ENCODE data around the gene CYFIP2.

DNA sequence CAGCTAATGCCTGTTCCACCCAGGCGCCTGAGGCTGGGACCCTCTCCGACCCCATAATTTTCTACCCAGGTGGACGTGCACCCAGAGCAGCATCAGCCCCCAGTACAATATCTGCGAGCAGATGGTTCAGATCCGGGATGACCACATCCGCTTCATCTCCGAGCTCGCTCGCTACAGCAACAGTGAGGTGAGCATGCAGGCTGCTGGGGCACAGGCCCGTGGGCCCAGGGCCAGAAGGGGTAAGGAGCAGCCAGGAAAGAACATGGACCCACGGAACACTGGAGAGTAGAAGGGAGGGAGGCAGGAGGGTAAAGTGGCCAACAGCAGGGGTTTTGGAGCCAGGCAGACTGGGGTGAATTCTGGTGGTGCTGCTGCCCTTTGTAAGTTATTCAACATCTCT, 45.7 kb downstream of the CYFIP2 start:
- TF ChIP-seq, protein P1, sequence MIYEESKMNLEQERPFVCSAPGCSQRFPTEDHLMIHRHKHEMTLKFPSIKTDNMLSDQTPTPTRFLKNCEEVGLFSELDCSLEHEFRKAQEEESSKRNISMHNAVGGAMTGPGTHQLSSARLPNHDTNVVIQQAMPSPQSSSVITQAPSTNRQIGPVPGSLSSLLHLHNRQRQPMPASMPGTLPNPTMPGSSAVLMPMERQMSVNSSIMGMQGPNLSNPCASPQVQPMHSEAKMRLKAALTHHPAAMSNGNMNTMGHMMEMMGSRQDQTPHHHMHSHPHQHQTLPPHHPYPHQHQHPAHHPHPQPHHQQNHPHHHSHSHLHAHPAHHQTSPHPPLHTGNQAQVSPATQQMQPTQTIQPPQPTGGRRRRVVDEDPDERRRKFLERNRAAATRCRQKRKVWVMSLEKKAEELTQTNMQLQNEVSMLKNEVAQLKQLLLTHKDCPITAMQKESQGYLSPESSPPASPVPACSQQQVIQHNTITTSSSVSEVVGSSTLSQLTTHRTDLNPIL (CRISPR knock-in tag; IDR thresholded peaks at IDR 0.05; ENCODE audit: low read depth): no peak
- no peak for TF ChIP-seq ARNTL (CRISPR knock-in tag; IDR thresholded peaks at IDR 0.05; ENCODE audit: borderline replicate concordance, low read depth)
- TF ChIP-seq, protein P2, sequence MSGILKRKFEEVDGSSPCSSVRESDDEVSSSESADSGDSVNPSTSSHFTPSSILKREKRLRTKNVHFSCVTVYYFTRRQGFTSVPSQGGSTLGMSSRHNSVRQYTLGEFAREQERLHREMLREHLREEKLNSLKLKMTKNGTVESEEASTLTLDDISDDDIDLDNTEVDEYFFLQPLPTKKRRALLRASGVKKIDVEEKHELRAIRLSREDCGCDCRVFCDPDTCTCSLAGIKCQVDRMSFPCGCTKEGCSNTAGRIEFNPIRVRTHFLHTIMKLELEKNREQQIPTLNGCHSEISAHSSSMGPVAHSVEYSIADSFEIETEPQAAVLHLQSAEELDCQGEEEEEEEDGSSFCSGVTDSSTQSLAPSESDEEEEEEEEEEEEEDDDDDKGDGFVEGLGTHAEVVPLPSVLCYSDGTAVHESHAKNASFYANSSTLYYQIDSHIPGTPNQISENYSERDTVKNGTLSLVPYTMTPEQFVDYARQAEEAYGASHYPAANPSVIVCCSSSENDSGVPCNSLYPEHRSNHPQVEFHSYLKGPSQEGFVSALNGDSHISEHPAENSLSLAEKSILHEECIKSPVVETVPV (CRISPR knock-in tag; IDR thresholded peaks at IDR 0.05): no peak
- no peak for TF ChIP-seq ZC3H10 (CRISPR knock-in tag; IDR thresholded peaks at IDR 0.05)
- TF ChIP-seq OSR1 (CRISPR knock-in tag; IDR thresholded peaks at IDR 0.05): no peak
- TF ChIP-seq RARB (CRISPR knock-in tag; IDR thresholded peaks at IDR 0.05): no peak
- TF ChIP-seq ZNF8 (CRISPR knock-in tag; IDR thresholded peaks at IDR 0.05): no peak
- TF ChIP-seq ZNF70 (CRISPR knock-in tag; IDR thresholded peaks at IDR 0.05): no peak
- TF ChIP-seq, protein P3, sequence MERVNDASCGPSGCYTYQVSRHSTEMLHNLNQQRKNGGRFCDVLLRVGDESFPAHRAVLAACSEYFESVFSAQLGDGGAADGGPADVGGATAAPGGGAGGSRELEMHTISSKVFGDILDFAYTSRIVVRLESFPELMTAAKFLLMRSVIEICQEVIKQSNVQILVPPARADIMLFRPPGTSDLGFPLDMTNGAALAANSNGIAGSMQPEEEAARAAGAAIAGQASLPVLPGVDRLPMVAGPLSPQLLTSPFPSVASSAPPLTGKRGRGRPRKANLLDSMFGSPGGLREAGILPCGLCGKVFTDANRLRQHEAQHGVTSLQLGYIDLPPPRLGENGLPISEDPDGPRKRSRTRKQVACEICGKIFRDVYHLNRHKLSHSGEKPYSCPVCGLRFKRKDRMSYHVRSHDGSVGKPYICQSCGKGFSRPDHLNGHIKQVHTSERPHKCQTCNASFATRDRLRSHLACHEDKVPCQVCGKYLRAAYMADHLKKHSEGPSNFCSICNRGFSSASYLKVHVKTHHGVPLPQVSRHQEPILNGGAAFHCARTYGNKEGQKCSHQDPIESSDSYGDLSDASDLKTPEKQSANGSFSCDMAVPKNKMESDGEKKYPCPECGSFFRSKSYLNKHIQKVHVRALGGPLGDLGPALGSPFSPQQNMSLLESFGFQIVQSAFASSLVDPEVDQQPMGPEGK (CRISPR knock-in tag; IDR thresholded peaks at IDR 0.05; ENCODE audit: borderline replicate concordance): no peak

Data from SK-N-SH treated with all-trans-retinoic acid at 6 μM for 48 hours (cell line).